ENCODE results near the gene BCAS3. TPM values are rescaled to one million over a fixed set of nuclear protein-coding genes. Genes with fewer than 3 reads are reported as not detected.

The BCAS3 gene
- total and polyA plus RNA-seq, 2 donors (not counting 1 experiment from before 2014, with no cell fraction given) = 13.9 to 73.4 TPM

- Mint-ChIP-seq H3K4me1 (peaks cover 2% of the 10 kb centered on the region), H3K9me3 (ENCODE audit: insufficient read depth) (no peaks in the 10 kb centered on the region), H3K27ac (no peak overlapping the region), H3K27me3 (no peaks in the 10 kb centered on the region), H3K4me3 (no peak overlapping the region)
- DNase-seq (no peak), ATAC-seq (ENCODE audit: low read depth) (no peak)
- peaks cover 8 to 28% of the 10 kb centered on the region in 2 experiments for H3K36me3 ChIP-seq (replicated peaks in 1 of 2; ENCODE audit: control extremely low read depth in 1 of 2, control insufficient read depth in 1 of 2, extremely low read depth in 1 of 2, insufficient read depth in 2 of 2, low read length in 1 of 2)
- no peaks in the 10 kb centered on the region for H3K4me1 ChIP-seq (ENCODE audit: control insufficient read depth in 2 of 2, insufficient read depth in 2 of 2, low read length in 2 of 2)
- H2AFZ ChIP-seq (ENCODE audit: insufficient read depth, low read depth, low read length, poor library complexity, severe bottlenecking) = no peak overlapping the region
- H4K20me1 ChIP-seq (ENCODE audit: control insufficient read depth, insufficient read depth, low read length, poor library complexity, severe bottlenecking) = peaks cover 5% of the 10 kb centered on the region
- H3K27ac ChIP-seq (ENCODE audit: low read length in 2 of 2) = no peak overlapping the region
- no peak overlapping the region for H3K4me3 ChIP-seq (ENCODE audit: control extremely low read depth in 1 of 5, extremely low read depth in 1 of 5, insufficient read depth in 1 of 5, low read depth in 2 of 5, low read length in 4 of 5)
- no peak overlapping the region for H3K9ac ChIP-seq (ENCODE audit: low read length)
- TF ChIP-seq, protein P1, sequence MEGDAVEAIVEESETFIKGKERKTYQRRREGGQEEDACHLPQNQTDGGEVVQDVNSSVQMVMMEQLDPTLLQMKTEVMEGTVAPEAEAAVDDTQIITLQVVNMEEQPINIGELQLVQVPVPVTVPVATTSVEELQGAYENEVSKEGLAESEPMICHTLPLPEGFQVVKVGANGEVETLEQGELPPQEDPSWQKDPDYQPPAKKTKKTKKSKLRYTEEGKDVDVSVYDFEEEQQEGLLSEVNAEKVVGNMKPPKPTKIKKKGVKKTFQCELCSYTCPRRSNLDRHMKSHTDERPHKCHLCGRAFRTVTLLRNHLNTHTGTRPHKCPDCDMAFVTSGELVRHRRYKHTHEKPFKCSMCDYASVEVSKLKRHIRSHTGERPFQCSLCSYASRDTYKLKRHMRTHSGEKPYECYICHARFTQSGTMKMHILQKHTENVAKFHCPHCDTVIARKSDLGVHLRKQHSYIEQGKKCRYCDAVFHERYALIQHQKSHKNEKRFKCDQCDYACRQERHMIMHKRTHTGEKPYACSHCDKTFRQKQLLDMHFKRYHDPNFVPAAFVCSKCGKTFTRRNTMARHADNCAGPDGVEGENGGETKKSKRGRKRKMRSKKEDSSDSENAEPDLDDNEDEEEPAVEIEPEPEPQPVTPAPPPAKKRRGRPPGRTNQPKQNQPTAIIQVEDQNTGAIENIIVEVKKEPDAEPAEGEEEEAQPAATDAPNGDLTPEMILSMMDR (IDR thresholded peaks at IDR 0.05) = no peak
- TF ChIP-seq EZH2 (IDR thresholded peaks at IDR 0.05; ENCODE audit: borderline replicate concordance, insufficient read depth, low read depth, low read length, poor library complexity, severe bottlenecking) = no peak
- intact Hi-C loops (cut with micrococcal nuclease) = no loop called here
- peaks cover 26% of the 10 kb centered on the region for H3K79me2 ChIP-seq (ENCODE audit: control insufficient read depth, insufficient read depth, low read length)
- WGBS (ENCODE audit: insufficient coverage) = no CpG with 5 or more reads among the region's 5 CpGs
- CTCF ChIA-PET = interaction anchor here (0.7 to 2.9 kb wide), 3 partner anchors 10 to 60 kb away, joined by 3 to 21 read pairs (median 3); no protein-coding TSS in a partner anchor
- no peaks in the 10 kb centered on the region for H3K9me3 ChIP-seq (ENCODE audit: control extremely low read depth in 1 of 3, control insufficient read depth in 2 of 3, insufficient read depth in 1 of 3, low read length in 2 of 3)
- H3K4me2 ChIP-seq (replicated peaks; ENCODE audit: low read depth, low read length, poor library complexity, severe bottlenecking) = no peak overlapping the region
- POLR2A ChIA-PET = no interaction called here
- H3K27me3 ChIP-seq (replicated peaks in 1 of 4; ENCODE audit: control extremely low read depth in 1 of 4, control insufficient read depth in 3 of 4, insufficient read depth in 4 of 4, low read length in 3 of 4) = no peaks in the 10 kb centered on the region
Measured at GRCh38 chr17:60630352-60630751, 47.3 kb upstream of the BCAS3 start.

GRCh38 chr17:60631119-60631518 is 46.5 kb upstream of the BCAS3 start:
- peaks cover 2% of the 10 kb centered on the region for H3K4me1 Mint-ChIP-seq
- DNase-seq (no peak), ATAC-seq (ENCODE audit: low read depth) (no peak)
- no peak overlapping the region for H3K27ac ChIP-seq (ENCODE audit: low read length in 2 of 2)
- H3K9me3 ChIP-seq (ENCODE audit: control extremely low read depth in 1 of 3, control insufficient read depth in 2 of 3, insufficient read depth in 1 of 3, low read length in 2 of 3) = no peaks in the 10 kb centered on the region
- no peak overlapping the region for H2AFZ ChIP-seq (ENCODE audit: insufficient read depth, low read depth, low read length, poor library complexity, severe bottlenecking)
- H3K4me3 ChIP-seq (ENCODE audit: control extremely low read depth in 1 of 5, extremely low read depth in 1 of 5, insufficient read depth in 1 of 5, low read depth in 2 of 5, low read length in 4 of 5) = no peak overlapping the region
- CTCF ChIA-PET = interaction anchor here (0.7 to 2.9 kb wide), 3 partner anchors 9 to 61 kb away, joined by 3 to 21 read pairs (median 3); no protein-coding TSS in a partner anchor
- 100% methylated on average over 1 of the region's 6 CpGs for WGBS (ENCODE audit: insufficient coverage)
- no peaks in the 10 kb centered on the region for H3K27me3 Mint-ChIP-seq
- no peak for TF ChIP-seq EZH2 (IDR thresholded peaks at IDR 0.05; ENCODE audit: borderline replicate concordance, insufficient read depth, low read depth, low read length, poor library complexity, severe bottlenecking)
- TF ChIP-seq, protein P1 (IDR thresholded peaks at IDR 0.05) = no peak
- H3K4me2 ChIP-seq (replicated peaks; ENCODE audit: low read depth, low read length, poor library complexity, severe bottlenecking) = no peak overlapping the region
- intact Hi-C loops (cut with micrococcal nuclease) = no loop called here
- H3K27me3 ChIP-seq (replicated peaks in 1 of 4; ENCODE audit: control extremely low read depth in 1 of 4, control insufficient read depth in 3 of 4, insufficient read depth in 4 of 4, low read length in 3 of 4) = no peaks in the 10 kb centered on the region
- H3K79me2 ChIP-seq (ENCODE audit: control insufficient read depth, insufficient read depth, low read length) = peaks cover 21% of the 10 kb centered on the region
- POLR2A ChIA-PET = no interaction called here
- H4K20me1 ChIP-seq (ENCODE audit: control insufficient read depth, insufficient read depth, low read length, poor library complexity, severe bottlenecking) = peaks cover 5% of the 10 kb centered on the region
- H3K9ac ChIP-seq (ENCODE audit: low read length) = no peak overlapping the region
- no peaks in the 10 kb centered on the region for H3K9me3 Mint-ChIP-seq (ENCODE audit: insufficient read depth)
- H3K4me3 Mint-ChIP-seq = no peak overlapping the region
- H3K36me3 ChIP-seq (replicated peaks in 1 of 2; ENCODE audit: control extremely low read depth in 1 of 2, control insufficient read depth in 1 of 2, extremely low read depth in 1 of 2, insufficient read depth in 2 of 2, low read length in 1 of 2) = peaks cover 15 to 34% of the 10 kb centered on the region in 2 experiments
- H3K27ac Mint-ChIP-seq = no peak overlapping the region
- no peaks in the 10 kb centered on the region for H3K4me1 ChIP-seq (ENCODE audit: control insufficient read depth in 2 of 2, insufficient read depth in 2 of 2, low read length in 2 of 2)
